GM18526 (cell line): ENCODE results near the gene G6PC3.

Source experiments
- POLR2A ChIP-seq: IDR thresholded peaks from 3 replicates; pipeline ENCODE4 v1.6.1; 2011; ENCODE audit not compliant: insufficient read length; ENCODE audit errors: extremely low read depth

G6PC3 gene

DNA sequence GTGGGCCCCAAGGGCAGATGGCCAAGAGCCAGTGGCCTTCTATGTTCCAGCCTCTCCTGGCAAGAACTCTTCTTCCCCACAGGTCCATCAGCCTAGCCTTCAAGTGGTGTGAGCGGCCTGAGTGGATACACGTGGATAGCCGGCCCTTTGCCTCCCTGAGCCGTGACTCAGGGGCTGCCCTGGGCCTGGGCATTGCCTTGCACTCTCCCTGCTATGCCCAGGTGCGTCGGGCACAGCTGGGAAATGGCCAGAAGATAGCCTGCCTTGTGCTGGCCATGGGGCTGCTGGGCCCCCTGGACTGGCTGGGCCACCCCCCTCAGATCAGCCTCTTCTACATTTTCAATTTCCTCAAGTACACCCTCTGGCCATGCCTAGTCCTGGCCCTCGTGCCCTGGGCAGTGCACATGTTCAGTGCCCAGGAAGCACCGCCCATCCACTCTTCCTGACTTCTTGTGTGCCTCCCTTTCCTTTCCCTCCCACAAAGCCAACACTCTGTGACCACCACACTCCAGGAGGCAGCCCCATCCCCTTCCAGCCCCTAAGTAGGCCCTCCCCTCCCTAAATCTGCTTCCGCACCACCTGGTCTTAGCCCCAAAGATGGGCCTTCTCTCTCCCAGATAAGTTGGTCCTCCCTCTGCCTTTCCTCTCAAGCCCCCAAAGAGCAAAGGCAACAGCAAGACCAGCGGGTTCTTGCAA is 5.2 kb downstream of the G6PC3 start:
- TF ChIP-seq POLR2A: no peak

DNA sequence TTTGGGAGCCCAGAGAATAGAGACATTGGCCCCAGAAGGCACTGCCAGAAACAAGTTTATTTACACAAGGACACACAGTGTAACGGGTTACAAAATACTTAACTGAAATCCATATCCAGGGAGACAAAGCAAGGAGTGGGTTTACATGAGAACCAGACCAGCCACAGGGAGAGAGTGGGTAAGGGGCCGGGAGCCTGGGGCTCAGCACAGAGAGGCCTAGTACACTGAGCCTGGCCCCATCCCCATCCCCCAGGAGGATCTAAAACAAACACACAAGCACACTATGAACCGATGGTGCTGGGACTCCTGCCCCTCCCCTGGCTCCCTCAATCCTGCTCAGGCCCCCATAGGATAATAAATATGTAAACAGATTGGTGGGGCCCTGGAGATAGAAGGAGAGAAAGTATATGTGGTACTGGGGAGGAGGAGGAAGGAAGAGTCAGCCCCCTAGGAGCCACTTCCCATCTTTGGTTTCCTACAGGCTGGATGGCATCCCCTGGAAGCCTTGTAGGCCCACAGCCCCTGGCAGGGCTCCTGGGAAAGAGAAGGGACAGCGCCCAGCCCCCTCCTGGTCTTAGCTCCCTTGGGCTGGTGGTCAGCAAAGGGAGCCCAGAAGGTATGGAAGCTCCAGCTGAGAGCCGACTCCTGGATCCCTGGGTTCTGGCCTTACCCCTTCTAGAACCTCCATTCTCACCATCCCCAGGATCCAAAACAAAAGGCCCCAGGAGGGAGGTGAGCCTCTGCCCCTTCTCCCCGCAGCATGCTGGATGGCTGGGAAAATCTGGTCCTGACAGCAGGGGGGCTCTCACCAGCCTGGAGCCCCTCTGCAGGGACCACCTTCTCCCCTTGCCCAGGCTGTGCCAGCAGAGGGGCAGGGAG is 6.4 kb downstream of the G6PC3 start:
- TF ChIP-seq POLR2A: no peak

DNA sequence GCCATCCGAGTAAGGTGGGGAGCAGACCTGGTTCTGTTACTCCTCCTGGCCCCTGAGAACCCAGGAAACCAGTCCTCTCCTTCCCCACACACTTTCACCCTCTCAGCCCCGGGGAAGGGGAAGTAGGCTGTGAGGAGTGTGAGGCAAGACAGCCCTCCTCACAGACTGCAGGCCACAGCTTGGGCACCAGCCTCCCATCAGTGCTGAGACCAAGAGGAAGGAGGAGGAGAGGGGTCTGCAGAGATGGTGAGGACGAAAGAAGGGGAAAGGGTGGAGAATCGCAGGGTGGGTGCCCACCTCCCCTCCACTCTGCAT is 7.0 kb downstream of the G6PC3 start:
- no peak for TF ChIP-seq POLR2A

DNA sequence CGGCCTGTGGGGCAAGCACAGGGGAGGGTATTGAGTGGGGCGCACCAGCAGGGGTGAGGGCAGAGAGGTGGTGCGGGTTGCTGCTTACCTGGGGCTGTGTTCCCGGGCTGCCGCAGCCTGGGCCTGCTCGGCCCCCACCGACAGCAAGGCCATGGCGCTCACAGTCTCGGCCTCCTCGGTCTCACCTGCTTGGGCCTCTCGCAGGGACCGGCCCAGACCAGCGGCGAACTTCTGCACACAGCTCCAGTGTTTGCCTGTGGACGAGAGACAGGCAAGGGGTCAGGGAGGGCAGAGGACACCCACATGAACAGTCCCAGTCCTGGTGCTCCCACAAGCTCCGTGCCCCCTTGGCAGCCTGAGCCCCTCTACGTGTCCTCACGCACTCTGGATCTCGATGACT is 7.9 kb downstream of the G6PC3 start:
- TF ChIP-seq POLR2A: no peak

DNA sequence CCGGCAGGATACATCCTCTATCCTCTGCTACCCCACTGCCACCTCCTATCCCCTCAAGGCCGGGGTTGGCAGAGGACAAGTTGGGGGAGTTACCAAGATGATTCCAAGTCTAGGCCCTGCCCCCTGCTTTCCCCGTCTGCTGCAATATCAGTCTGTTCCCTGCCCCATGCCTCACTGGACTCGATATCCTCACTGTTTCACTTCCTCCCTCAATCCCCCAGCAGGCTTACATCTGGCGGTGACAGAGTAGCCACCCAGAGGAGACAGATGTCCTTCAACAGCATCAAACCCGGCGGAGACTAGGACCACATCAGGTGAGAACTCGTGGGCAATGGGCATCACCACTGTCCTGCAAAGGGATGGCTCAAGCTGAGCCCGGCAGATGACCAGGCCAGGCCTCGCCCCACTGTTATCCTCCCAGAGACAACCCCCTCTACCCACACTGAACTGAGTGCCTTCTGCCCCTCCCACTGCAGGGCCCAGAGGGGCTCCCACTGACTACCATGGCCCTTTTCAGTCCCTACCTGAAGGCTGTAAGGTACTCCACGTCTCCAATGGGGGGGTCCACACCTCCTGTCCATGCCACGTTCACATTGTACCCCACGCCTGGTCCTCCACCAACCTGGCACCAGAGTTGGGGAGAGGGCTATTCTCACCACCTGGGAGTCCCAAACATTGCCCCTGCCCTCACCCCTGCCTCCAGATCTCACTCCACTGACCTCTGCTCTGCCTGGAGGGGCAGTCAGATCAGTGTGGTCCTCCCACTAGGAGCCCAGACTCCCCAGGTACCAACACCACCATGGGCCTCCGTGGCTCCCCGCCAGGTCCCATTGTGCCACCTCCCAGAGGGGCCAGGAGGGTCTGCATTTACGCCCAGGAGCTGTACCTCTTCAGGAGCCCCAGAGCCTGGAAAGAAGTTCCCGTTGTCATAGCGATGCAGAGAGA is 9.6 kb downstream of the G6PC3 start:
- no peak for TF ChIP-seq POLR2A

DNA sequence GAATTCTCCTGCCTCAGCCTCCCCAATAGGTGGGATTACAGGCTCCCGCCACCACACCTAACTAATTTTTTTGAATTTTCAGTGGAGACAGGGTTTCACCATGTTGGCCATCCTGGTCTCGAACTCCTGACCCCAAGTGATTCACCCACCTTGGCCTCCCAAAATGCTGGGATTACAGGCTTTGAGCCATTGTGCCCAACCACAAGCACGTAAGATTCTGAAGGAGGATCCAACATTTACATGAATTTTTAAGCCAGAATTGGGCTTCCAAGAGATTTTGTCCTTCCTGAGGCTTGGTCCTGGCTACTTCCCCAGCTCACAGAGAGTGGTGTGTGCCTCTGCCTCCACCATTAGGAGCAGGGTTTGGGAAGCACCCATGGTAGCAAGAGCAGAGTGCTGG is 11.1 kb downstream of the G6PC3 start:
- TF ChIP-seq POLR2A: no peak

DNA sequence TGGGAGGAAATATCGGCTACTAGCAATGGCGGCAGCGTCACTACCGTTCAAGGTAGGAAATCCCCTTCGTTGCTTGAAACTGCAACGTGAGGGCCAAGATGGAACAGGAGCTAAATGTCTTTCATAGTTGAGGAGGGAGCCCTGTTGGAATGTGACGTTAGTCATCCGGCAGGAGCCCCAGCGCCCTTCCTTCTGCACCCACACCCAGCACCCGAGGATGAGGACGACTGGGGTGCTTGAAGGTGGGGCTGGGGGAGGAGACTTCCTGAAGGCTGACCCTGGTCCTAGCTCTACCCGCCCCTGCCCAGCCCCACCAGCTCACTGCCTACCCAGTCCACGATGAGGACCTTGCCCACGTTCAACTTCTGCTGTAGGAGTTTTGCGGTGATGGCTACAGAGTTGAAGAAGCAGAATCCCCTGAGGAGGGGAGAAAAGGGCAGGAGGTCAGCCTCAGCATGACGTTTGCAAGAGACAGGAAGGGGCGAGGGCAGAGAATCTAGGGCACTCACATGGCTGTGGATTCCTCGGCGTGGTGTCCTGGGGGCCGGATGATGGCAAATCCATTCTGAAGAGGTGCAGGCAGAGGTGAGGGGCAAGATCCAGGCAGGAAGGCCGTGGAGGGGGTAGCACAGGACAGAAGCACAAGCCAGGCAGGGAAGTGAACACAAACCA is 11.9 kb downstream of the G6PC3 start:
- no peak for TF ChIP-seq POLR2A

DNA sequence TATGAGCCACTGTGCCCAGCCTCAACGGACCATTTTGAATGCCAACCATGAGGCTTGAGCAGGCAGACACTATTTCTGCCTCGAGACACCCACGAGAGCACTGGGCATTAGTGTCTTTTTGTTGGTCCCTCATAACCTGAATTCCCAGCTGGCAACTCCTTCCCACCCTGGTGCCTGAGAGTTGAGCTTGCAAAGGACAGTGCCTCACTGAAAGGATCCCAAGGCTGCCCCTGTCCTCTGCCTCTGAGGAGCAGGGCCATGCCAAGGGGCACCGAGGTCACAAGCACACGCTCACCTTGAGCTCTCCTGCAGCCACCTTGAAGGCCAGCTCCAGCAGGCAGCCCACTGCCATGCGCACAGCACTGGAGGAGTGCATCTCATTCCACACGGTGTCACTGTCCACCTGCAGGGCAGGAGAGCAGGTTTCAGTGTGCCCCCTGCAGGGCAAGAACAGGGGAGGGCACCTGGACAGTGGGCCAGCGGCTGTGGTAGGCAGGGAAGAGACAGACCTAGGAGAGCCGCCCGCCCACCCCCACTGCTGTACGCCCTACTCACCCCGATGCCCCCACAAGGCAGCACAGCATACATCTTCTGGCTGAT is 12.8 kb downstream of the G6PC3 start:
- TF ChIP-seq POLR2A: no peak

DNA sequence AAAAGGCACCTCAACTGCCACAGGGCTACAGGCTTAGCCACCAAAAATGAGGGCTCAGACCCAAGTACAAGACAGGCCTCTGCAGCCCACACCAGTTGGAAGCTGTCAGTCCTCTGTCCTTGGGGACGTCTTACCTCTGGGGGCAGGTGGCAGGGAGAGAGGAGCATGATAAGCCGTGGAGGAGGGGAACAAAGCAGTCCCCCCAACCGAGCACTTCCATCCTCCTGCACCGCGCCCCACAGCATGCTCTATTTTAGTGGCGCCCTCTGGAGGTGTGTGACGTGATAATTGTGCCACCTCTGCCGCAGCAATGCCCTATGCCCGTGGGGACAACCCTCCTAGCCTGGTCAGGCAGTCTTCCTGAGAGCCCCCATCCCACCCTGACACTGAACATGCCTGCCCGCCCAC is 13.6 kb downstream of the G6PC3 start:
- TF ChIP-seq POLR2A: no peak

DNA sequence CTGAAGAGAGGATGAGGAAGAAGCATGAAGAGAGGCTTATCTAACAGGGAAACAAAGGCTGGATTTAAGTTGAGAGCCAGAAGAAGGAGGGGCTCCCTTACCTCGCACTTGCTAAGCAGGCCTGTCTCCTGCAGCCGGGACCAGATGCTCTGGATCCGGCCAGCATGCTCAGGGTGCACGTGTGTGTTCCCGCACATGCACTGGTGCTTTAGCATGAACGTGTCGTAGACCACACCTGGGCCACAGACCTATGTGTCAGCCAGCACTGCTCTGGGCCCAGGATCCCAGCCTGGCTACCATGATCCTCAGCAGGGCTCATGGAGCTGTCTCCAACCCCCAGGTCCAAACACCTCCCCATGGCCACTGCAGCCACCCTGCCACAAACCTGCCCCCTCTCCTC is 14.4 kb downstream of the G6PC3 start:
- no peak for TF ChIP-seq POLR2A

DNA sequence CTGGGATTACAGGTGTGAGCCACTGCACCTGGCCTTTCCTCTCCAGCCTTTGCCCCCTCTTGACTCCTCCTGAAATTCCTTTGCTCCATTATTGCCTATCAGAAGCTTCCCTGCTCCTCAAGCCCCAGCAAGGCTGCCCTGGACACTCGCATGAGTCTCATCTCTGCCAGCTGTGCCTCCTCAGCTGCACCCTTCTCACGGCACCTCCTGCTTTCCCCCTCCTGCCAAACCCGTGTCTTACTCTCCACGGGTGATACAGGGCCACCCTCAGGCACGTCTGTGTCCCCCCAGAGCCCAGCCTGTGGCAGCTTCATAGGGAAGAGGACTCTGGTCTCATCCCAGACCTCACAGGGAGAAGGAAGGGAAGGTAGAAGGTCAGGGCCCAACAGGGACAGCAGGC is 15.4 kb downstream of the G6PC3 start:
- TF ChIP-seq POLR2A: no peak

DNA sequence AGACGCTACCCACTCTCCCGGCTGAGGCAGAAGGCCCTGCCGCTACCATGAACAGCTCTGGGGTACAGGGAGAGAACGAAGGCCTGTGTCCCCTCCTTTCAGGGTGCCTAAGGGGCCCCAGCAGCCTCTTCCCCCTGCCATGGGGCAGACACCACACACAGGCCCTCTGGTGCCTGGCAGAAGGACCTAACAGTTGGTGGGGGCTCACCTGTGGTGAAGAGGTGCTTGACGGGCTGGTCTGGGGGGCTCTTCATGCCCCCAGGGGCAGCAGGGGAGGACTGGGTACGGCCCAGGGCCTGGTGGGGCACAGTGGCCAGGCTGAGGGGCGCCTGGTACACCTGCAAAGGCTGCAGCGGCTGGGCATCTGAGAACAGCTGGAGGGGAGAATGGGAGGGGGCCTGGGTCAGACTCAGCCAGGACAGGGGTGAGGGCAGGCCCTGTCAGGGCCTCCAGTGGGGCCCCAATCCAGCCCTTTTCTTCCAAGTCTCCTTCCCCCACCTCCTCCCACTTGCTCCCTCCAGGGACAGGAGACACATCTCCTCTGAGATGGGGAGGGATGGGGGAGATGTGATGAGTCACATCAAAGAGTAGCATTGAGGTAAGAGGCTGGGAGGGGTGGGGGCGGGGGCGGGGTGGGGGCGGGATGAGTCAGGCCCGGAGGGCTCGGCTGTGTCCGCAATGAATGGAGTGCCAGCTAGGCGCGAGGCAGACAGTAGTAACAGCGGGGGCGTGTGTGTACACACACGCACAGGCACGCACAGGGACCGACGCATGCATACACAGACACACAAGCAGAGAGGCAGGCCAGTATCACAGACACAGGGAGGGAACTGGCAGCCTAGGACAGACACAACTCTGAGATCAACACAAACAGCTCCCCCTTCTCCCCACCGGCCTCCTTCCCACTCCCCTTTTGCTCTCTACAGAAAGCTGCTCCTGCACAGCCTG is 16.1 kb downstream of the G6PC3 start:
- TF ChIP-seq POLR2A: no peak

DNA sequence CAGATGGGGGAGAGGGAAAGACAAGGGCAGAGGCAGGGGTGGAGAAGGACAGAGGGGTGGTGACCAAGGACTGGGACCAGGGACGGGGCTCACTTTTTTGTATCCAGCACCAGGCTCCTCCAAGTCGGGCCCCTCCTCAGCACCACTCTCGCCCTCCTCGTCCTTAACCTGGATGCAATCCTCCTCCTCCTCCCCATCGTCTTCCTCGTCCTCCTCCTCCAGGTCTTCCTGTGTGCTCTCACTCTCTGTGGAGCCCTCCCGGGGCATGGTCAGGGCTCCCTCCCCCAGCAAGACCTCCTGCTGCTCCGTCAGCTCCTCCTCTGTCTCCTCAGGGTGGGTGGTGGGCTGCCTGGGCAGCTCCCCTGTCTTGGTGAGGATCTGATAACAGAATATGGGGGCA is 16.8 kb downstream of the G6PC3 start:
- TF ChIP-seq POLR2A: no peak

DNA sequence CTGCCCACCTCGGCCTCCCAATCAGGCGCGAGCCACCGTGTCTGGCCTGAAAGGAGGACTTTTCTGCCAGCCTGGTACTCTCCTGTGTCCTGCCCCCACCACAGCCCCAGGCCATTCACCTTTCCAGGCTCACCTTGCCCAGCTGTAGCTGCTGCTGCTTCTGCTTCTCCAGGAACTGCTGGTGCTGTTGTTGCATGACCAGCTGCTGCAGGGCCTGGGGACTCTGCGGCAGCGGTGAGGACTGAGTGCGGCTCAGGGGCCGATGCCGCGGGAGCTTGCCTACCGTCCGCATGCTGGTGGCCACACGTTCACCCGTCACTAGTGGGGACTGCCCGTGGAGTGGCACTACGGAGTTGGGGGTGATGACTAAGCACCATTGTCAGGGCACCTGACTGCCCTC is 17.7 kb downstream of the G6PC3 start:
- TF ChIP-seq POLR2A: no peak
